ENCODE results near the gene SERPINA4. TPM values are rescaled to one million over a fixed set of nuclear protein-coding genes. Genes with fewer than 3 reads are reported as not detected.

The SERPINA4 gene
- polyA plus RNA-seq, 1 of the 3 experiments (the other 2 are of a cell fraction): not detected

GRCh38 chr14:94570002-94570400 is 8.8 kb downstream of the SERPINA4 start:
- Histone ChIP-seq H3K9me2 (no peaks in the 10 kb centered on the region), H3K27ac (ENCODE audit: low read depth in 2 of 2, low read length in 1 of 2) (no peak overlapping the region), H3K27me3 (ENCODE audit: insufficient read depth) (peaks cover 10% of the 10 kb centered on the region; the same call in 1 of the 2 replicates), H3K9me3 (no peaks in the 10 kb centered on the region), H3K4me2 (no peak overlapping the region), H4K20me1 (ENCODE audit: insufficient read depth) (no peaks in the 10 kb centered on the region), H3K4me1 (ENCODE audit: control insufficient read depth in 1 of 2, insufficient read depth in 2 of 2, low read depth in 1 of 2, low read length in 1 of 2) (no peaks in the 10 kb centered on the region), H2AFZ (ENCODE audit: low read depth) (no peak overlapping the region), H3K79me2 (ENCODE audit: insufficient read depth) (no peaks in the 10 kb centered on the region), H3K9ac (no peak overlapping the region), H3K4me3 (ENCODE audit: low read depth in 2 of 2, low read length in 1 of 2) (no peak overlapping the region), H3K36me3 (replicated peaks in 1 of 2; ENCODE audit: control insufficient read depth in 1 of 2, insufficient read depth in 2 of 2, low read length in 1 of 2) (no peaks in the 10 kb centered on the region), H3F3A (replicated peaks; ENCODE audit: insufficient read depth) (no peaks in the 10 kb centered on the region)
- no peak for TF ChIP-seq GATA2 (CRISPR knock-in tag; IDR thresholded peaks at IDR 0.05)
- TF ChIP-seq USF2 (IDR thresholded peaks at IDR 0.05; ENCODE audit: borderline replicate concordance, low read depth, low read length): no peak
- no peak for TF ChIP-seq MAX (IDR thresholded peaks at IDR 0.05; ENCODE audit: low read depth)
- TF ChIP-seq RFX5 (IDR thresholded peaks at IDR 0.05; ENCODE audit: low read length): no peak
- WGBS (ENCODE audit: low lambda C conversion rate): 50% methylated on average over 1 of the region's 6 CpGs
- DNase-seq: no peak
- ChIA-PET CTCF (interaction anchor here (1.8 kb wide), 1 partner anchor 21 kb away, joined by 5 read pairs; no protein-coding TSS in a partner anchor), POLR2A (no interaction called here)

GRCh38 chr14:94570440-94570839 is 9.2 kb downstream of the SERPINA4 start:
- Histone ChIP-seq H3K27me3 (ENCODE audit: insufficient read depth) (peaks cover 10% of the 10 kb centered on the region; the same call in 1 of the 2 replicates), H3K79me2 (ENCODE audit: insufficient read depth) (no peaks in the 10 kb centered on the region), H3K4me2 (no peak overlapping the region), H3K9me3 (no peaks in the 10 kb centered on the region), H3K9ac (no peak overlapping the region), H4K20me1 (ENCODE audit: insufficient read depth) (no peaks in the 10 kb centered on the region), H3K4me1 (ENCODE audit: control insufficient read depth in 1 of 2, insufficient read depth in 2 of 2, low read depth in 1 of 2, low read length in 1 of 2) (no peaks in the 10 kb centered on the region), H3K4me3 (ENCODE audit: low read depth in 2 of 2, low read length in 1 of 2) (no peak overlapping the region), H3K27ac (ENCODE audit: low read depth in 2 of 2, low read length in 1 of 2) (no peak overlapping the region), H2AFZ (ENCODE audit: low read depth) (no peak overlapping the region), H3K9me2 (no peaks in the 10 kb centered on the region), H3F3A (replicated peaks; ENCODE audit: insufficient read depth) (no peaks in the 10 kb centered on the region), H3K36me3 (replicated peaks in 1 of 2; ENCODE audit: control insufficient read depth in 1 of 2, insufficient read depth in 2 of 2, low read length in 1 of 2) (no peaks in the 10 kb centered on the region)
- POLR2A ChIA-PET: no interaction called here
- CTCF ChIA-PET: interaction anchor here (1.5 to 1.8 kb wide), 2 partner anchors 20 to 21 kb away, joined by 4 to 5 read pairs; no protein-coding TSS in a partner anchor
- DNase-seq: no peak
- TF ChIP-seq NFIC (IDR thresholded peaks at IDR 0.05; ENCODE audit: borderline replicate concordance) (no peak), CHD2 (IDR thresholded peaks at IDR 0.05; ENCODE audit: low read length, partially characterized antibody) (no peak), TAF1 (IDR thresholded peaks at IDR 0.05; ENCODE audit: borderline replicate concordance, low read depth, low read length) (no peak), ZBTB33 (IDR thresholded peaks at IDR 0.05; ENCODE audit: borderline replicate concordance, low read depth) (no peak), RAD21 (IDR thresholded peaks at IDR 0.05; ENCODE audit: low read length) (no peak), NRF1 (IDR thresholded peaks at IDR 0.05; ENCODE audit: low read depth, low read length) (no peak), RCOR1 (IDR thresholded peaks at IDR 0.05; ENCODE audit: low read length) (no peak), YY1 (IDR thresholded peaks at IDR 0.05; ENCODE audit: low read depth) (no peak), MEF2A (IDR thresholded peaks at IDR 0.05; ENCODE audit: borderline replicate concordance, low read depth) (no peak), SMC3 (IDR thresholded peaks at IDR 0.05; ENCODE audit: low read depth, low read length) (no peak)
- TF ChIP-seq, protein P1, sequence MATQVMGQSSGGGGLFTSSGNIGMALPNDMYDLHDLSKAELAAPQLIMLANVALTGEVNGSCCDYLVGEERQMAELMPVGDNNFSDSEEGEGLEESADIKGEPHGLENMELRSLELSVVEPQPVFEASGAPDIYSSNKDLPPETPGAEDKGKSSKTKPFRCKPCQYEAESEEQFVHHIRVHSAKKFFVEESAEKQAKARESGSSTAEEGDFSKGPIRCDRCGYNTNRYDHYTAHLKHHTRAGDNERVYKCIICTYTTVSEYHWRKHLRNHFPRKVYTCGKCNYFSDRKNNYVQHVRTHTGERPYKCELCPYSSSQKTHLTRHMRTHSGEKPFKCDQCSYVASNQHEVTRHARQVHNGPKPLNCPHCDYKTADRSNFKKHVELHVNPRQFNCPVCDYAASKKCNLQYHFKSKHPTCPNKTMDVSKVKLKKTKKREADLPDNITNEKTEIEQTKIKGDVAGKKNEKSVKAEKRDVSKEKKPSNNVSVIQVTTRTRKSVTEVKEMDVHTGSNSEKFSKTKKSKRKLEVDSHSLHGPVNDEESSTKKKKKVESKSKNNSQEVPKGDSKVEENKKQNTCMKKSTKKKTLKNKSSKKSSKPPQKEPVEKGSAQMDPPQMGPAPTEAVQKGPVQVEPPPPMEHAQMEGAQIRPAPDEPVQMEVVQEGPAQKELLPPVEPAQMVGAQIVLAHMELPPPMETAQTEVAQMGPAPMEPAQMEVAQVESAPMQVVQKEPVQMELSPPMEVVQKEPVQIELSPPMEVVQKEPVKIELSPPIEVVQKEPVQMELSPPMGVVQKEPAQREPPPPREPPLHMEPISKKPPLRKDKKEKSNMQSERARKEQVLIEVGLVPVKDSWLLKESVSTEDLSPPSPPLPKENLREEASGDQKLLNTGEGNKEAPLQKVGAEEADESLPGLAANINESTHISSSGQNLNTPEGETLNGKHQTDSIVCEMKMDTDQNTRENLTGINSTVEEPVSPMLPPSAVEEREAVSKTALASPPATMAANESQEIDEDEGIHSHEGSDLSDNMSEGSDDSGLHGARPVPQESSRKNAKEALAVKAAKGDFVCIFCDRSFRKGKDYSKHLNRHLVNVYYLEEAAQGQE (IDR thresholded peaks at IDR 0.05; ENCODE audit: low read depth, low read length): no peak
- TF ChIP-seq, protein P2, sequence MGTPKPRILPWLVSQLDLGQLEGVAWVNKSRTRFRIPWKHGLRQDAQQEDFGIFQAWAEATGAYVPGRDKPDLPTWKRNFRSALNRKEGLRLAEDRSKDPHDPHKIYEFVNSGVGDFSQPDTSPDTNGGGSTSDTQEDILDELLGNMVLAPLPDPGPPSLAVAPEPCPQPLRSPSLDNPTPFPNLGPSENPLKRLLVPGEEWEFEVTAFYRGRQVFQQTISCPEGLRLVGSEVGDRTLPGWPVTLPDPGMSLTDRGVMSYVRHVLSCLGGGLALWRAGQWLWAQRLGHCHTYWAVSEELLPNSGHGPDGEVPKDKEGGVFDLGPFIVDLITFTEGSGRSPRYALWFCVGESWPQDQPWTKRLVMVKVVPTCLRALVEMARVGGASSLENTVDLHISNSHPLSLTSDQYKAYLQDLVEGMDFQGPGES (IDR thresholded peaks at IDR 0.05; ENCODE audit: low read depth, low read length): no peak
- WGBS (ENCODE audit: low lambda C conversion rate): 85% methylated on average over 6 of the region's 9 CpGs

Measured in SK-N-SH (cell line).